Ureter (tissue), 1 donor: ENCODE data around the gene NEK8. TPM values are rescaled to one million over a fixed set of nuclear protein-coding genes. Genes with fewer than 3 reads are reported as not detected.
A peak's percentile ranks its signal among the peaks of the same experiment; 100 is the strongest.
"Not testable (repeated sequence)": the region's sequence is repeated elsewhere in the genome, so short reads cannot be mapped to it uniquely, and the experiment has no call there.

Source experiments
- DNase-seq: peaks from one replicate; pipeline ENCODE4 v3.0.0-alpha.2; 2020; ENCODE audit warnings: low spot score
- total RNA-seq: library from RNA; stranded (reverse); gene quantifications from one replicate; pipeline ENCODE4 v1.2.4, GENCODE V29; 2023
- donor health status: DM: yes; HTN: yes; CAD: no.

The NEK8 gene
- total RNA-seq, 1 donor from 2014 or later = 14.9 TPM

DNA sequence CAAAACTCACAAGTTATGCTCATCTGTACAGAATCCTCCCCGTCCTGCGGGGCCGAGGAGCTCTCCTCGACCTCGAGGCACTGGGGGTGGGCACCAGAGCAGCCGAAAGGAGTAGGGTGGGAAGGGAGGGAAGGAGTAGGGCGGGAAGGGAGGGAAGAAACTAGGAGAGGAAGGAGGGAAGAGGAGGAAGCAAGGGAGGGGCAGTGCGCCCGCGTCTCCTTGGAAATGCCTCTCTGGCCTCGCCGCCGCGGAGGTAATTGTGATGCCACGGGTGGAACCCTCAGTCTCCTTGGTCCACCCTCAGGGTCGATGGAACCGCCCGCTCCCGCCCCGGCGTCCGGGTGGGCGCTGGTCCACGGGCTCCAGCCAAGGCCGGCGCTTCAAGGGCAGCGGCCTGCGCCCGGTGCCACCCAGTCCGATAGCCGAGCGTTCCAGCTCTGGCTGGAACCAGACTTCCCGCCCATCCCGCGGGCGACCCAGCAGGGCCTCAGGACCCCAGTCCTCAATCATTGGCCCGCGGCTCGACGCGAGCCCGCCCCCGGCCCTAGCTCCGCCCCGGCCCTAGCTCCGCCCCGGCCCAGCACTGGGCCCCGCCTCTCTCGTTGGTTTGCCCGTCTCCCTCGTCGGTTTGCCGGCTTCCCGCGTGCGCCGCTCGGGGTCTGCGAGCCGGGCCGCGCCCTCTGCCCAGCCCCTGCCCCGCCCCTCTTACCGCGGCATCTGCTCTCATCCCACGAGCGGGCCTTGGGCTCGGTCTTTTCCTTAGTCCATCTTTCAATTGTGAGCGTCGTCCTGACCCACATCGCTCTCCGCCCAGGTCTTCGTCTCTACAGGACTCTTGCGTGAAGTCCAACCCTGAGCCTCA is 17.5 kb upstream of the NEK8 start:
- peak; percentile 93 for DNase-seq

DNA sequence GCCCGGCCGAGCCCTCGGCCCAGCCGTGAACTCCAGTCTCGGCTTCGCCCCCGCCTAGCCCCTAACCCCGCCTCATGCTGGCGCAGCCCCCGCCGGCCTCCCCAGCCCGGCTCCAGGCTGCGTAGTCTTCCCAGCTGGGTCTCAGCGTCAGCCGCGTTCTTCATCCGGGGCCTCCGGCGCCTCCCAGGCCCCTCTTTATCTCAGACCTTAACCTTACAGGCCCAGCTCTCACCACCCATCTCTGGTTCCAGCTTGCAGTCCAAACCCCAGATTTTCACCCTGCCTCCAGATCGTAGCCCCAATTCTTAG is 16.9 kb upstream of the NEK8 start, which contains the start of gene PROCA1:
Gene PROCA1 (minus strand): TSS at position 166 of the 309 bp plus-strand sequence. CDS start 228 bp downstream, outside the sequence.
- no peak for DNase-seq

DNA sequence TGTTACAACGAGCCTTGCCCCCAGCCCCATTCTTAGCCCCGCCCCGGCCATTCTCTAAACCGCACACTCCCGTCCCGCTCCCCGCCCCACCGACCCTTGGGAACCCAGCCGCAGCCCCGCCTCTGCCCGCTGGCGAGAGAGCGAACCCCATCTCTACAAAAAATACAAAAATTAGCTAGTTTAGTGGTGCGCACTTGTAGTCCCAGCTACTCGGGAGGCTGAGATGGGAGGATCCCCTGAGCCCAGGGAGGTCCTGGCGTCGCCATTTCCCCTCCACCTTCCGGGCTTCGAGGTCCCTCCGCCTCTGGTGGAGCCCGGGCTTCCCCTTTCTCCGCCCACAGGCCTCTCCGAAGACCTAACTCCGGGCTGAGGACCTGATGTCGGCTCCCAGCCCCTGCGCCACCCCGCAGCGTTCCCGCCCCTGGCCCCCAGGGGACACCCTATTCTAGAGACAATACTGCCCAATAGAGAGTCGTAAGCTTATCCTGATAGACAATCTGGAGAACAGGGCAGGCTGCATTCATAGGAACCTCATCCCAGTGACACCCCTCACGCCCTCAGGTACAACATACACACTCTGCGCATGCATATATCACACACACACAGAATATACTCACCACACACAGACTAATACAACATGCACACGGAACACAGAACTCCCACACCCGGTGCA is 16.4 kb upstream of the NEK8 start:
- peak; percentile 70 for DNase-seq

DNA sequence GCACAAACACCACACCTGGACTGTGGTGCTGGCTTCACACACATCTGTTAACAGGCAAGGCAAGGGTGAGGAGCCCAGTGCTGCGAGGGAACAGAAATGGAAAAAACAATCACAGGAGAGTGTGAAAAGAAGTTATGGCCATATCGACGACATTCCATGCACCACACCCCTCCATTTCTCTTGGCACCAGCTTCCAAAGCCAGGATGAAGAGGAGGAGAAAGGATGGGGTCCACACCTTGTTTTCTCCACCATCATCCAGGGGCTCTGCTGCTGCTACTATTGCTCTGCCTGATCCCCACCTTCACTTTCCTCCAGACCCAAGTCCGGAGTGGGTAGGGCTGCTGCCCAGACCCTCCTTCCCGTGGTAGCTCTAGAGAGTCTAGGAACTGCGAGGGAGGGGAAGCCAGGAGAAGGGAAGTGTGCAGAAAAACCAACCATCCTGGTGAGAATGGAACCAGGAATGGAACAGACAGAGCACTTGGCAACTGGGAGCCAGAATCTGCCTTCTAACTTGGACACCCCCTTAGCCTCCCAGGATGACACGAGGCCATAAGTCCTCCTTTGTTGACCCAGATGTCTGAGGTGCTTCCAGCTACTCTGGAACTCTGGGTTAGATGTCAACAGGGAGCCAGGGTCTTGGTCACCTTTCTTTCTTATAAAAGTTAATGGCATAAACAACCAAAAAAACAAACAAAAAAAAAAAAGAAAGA is 15.7 kb upstream of the NEK8 start:
- no peak for DNase-seq

DNA sequence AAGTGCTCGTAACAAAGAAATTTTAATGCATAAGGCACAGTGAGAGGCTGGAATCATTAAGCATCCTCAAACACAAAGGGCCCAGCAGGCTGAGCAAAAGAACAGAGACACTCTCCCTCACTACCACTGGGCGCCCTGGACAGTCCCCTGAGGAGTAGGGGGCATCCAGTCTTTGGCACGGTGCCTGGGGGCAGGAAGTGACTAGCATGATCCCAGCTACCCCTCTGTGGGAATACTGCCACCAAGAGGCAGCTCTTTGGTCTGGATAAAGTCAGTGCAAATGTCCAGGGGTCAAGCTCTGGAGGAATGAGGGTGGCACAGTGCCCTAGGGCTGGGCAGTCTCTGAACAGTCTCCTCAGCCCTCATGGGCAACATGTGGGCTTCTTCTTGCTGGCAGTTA is 14.3 kb upstream of the NEK8 start:
- DNase-seq = no peak

DNA sequence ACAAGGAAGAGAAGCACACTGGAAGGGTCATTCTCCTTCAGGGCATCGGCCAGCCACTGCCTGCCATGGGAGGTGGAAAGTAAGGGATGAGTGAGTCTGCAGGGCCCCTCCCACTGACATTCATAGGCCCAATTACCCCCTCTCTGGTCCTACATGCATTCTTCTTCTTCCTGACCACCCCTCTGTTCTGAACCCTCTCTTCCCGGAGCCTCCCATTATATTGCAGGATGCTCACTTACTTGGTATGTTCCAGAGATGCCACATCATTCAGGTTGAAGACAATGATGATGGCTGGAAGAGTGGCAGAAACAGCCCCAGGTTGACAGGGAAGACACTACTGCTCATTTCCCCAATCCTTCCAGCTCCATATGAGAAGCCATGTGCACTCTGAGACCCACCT is 13.4 kb upstream of the NEK8 start:
- no peak for DNase-seq

DNA sequence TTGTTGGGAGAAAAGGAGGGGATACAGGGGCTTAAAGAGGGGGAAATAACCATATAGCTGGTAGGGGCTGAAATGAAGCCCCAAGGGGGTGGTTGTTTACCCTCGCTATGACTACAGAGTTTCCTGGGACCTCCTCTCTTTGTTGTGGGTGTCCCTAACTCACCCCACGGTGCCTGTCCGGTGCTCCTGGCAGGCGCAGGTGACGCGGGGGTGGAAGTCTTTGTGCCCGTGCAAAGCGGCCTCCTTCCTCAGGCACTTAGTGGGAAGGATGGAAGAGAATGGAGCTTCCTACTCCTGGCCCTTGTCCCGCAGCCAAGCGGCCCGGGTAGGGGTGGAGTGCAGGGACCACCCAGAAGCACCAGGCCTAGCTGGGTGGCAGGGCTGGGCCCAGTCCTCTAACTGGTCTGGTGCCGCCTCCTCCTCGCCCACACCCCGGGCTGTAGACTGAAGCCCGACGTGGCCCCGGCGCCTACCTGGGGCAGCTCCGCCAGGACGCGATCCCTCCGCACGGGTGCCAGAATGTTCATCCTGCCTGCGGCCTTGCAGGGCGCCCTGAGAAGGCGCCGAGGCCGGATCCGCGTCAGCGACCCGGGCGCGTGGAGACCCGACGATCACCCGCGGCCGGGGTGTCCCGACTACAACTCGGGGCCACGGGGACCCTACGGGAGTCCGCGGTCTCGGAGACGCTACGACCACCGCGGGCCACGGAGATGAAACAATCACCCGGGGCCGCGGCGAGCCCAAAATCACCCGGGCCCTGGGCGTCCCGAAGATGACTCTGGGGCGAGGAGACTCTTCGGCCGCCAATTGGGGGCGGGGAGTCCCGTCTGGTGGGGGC is 11.6 kb upstream of the NEK8 start:
- DNase-seq = no peak

DNA sequence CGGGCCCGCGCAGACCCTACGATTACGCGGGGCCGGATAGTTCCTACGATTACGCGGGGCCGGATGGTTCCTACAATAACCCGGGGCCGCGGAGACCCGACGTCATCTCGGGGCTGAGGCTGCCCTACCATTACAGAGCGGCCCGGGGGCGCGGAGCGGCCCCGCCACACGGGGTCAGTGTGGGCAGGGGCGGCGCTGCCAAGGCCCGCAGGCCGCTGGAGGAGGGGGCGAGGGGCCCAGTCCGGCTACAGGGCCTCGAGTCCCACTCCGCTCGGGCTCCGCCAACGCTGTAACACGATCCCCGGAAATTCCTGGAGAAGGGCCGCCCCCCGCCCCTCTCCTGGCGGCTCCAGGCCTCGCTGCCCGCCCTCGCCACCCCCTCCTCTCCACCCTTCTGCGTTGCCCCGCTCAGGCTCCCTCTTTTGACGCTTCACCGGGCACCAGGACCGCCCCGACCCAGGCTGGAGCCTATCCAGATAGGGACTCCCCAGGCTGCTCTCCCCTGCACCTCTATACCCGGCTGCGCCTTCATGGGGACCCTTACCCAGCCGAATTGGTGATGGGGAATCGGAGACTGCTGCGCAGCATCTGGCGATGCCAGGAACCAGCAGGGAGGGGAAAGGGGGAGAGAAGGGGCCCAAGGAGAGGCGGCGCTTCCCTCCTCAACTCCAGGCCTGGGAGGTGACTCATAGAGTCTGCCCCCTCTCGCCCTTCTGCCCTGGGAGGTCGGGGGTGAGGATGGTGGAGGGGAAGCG is 10.8 kb upstream of the NEK8 start, which contains the start of gene RAB34:
Gene RAB34 (minus strand): TSS at position 291 of the 755 bp plus-strand sequence. CDS start 602 bp downstream, outside the sequence.
- peak; percentile 85 for DNase-seq

DNA sequence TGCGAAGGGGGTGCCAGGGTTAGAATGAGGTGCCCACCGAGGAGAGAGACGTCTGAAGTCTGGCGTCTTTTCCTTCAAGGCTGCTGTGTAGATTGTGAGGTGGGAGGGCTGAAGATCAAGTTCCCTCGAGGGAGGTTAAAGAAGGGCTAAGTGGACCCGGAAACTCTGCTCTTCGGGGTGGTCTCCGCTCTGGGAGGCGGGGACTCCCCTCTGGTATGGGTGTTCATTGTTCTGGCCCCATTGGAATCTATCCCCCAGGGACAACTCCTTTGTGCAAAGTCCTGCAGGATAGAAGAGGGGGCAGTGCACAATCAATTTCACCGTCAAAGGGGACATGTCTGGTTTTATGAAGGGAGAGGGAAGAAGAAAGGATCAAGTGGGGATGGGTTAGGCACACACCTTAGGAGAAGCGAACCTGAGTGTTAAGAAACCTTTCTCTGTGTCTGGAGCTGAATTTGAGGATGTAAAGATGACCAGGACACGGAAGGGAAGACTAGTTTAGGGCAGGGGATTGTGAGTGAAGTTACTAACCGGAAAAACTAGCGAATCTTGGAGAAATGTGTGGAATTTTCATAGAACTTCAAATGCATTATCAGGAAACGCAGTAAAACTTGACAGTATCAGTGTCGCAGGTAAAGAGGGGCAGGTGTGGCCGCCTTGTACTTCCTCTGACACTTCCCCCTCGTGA is 10.1 kb upstream of the NEK8 start:
- no peak for DNase-seq

DNA sequence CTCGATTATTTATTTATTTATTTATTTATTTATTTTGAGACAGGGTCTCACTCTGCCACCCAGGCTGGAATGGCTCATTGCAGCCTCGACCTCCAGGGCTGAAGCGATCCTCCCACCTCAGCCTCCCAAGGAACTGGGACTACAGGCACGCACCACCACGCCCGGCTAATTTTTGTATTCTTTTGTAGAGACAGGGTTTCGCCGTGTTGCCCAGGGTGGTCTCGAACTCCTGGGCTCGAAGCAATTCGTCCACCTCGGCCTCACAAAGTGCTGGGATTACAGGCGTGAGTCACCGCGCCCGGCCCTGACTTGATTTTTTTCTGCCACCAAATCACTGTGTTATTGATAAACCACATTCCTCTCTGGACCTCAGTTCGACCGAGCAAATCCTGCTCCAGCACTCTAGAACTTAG is 9.6 kb upstream of the NEK8 start:
- no peak for DNase-seq

DNA sequence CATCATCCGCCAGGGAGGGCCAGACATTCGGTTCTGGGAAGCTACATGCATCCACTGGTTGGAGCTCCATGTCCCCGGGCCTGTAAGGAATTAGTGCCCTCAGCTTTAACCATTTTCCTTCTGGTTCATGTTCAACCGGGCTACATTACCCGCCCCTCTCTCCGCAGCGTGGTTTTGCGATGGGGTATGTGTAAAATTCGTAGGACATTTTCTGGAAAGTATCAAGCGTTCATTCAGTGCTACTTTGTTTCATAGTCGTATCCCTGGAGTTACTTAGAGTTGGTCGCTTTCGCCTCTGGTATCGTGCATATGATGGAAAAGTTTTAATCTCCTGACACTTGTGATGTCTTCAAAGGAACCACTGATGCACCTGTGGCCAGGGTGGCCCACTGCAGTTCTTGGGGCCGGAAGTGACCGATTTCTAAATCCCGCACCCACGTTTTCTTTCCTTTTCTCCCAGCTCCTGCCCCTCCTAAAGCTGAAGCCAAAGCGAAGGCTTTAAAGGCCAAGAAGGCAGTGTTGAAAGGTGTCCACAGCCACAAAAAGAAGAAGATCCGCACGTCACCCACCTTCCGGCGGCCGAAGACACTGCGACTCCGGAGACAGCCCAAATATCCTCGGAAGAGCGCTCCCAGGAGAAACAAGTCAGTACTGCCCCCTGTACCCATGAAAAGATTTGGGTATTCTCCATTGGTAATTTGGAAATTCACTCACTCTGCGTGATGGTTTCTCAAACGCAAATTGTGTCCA is 8.2 kb upstream of the NEK8 start:
- no peak for DNase-seq

DNA sequence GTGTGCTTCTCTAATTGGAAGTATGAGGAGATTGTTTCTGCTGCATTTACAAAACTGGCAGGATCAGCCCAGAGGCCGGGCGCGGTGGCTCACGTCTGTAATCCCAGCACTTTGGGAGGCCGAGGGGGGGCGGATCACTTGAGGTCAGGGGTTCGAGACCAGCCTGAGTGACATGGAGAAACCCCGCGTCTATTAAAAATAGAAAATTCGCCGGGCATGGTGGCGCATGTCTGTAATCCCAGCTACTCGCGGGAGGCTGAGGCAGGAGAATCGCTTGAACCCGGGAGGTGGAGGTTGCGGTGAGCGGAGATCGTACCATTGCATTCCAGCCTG is 7.6 kb upstream of the NEK8 start:
- DNase-seq = not testable (repeated sequence)

DNA sequence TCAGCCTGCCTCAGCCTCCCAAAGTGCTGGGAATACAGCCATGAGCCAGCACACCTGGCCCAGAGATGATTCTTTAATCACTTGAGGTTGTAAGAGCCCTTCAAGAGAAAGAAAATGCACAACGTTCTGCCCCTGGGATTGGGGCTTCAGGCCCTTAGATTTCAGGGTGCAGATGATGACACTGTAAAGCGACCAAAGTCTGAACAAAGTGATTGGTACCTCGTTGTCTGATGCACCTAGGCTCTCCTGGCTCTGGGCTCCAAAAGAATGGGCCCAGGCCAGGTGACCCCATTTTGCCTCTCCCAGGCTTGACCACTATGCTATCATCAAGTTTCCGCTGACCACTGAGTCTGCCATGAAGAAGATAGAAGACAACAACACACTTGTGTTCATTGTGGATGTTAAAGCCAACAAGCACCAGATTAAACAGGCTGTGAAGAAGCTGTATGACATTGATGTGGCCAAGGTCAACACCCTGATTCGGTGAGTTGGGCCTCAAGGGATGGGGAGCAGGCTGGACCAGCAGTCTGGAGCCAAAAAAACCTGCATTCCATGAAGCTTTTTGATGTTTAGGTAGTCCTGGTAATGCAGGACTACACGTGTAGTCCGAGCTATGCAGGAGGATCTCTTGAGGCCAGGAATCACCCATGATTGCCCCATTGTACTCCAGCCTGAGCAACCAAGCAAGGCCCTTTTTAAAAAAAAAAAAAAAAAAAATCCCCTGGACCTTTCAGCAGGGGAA is 6.0 kb upstream of the NEK8 start:
- no peak for DNase-seq

DNA sequence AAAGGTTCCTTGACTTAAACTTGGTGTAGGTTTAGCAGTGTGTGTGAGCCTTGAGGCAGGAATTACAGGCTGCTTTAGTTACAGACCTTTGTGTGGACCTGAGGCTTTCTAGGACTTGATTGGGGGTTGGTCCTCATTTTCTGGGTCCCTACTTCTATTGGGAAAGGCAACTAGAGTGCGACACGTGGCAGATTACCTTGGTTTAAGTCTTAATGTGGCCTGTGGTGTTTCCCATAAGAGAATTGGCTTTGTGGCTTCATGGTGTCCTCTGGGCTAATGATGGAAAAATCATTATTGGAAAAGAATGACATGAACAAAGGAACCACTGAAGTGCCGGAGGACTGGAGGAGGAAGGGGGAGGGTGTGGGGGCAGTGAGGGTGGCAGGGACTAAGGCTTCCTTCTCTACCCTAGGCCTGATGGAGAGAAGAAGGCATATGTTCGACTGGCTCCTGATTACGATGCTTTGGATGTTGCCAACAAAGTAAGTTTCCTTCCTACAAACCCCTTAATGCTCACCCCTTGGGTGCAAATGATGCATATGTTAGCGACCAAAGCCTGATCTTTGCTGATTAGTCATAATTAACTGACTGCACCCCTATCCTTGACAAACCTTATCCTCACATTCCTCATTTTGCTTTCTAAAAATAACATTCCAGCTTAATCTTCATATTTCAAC is 5.3 kb upstream of the NEK8 start:
- DNase-seq = no peak

DNA sequence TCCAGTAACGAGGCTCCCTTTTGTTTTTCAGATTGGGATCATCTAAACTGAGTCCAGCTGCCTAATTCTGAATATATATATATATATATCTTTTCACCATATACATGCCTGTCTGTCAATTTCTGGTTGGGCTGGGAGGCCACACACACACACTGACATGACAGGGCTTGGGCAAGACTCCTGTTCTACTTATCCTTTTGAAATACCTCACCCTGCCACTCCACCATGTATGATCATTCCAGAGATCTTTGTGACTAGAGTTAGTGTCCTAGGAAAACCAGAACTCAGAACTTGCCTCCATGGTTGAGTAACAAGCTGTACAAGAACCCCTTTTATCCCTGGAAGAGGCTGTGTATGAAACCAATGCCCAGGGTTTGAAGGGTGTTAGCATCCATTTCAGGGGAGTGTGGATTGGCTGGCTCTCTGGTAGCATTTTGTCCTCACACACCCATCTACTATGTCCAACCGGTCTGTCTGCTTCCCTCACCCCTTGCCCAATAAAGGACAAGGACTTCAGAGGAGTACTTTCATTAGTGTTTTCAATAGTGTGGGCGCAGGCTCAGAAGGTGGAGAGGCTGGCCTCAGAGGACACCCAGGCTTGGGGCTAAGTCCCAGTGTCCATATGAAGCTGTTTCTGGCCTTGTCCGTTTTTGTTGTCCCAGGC is 4.6 kb upstream of the NEK8 start:
- DNase-seq = not testable (repeated sequence)

DNA sequence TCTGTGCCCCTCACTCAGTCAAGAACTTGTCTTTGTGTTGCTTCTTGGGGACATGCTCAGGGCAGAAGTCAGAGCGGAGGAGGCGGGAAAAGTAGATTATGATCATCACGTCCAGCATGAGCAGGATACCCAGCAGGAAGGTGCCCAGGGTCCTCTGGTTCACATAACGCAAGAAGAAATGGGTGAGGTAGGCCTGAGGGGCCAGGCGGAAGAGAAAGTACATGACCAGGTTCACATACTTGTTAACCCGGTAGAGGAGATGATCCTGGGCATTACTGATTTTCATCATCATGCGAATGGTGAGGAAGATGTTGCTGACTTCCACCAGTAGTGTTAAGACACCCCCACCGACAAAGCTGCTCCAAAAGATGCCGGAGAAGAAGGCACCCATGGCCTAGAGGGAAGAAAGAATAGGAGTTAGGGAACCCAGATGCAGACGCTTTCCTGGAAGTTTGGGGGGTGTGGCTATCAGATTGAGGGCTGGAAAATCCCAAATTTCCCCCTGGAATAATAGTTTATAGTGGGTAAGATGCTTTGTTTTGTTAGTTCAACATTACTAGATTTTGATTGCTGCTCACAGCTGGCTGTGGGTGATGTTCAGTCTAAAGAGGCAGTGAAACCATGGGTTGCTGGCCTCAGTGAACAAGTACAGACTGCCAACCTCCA is 4.0 kb upstream of the NEK8 start:
- no peak for DNase-seq

DNA sequence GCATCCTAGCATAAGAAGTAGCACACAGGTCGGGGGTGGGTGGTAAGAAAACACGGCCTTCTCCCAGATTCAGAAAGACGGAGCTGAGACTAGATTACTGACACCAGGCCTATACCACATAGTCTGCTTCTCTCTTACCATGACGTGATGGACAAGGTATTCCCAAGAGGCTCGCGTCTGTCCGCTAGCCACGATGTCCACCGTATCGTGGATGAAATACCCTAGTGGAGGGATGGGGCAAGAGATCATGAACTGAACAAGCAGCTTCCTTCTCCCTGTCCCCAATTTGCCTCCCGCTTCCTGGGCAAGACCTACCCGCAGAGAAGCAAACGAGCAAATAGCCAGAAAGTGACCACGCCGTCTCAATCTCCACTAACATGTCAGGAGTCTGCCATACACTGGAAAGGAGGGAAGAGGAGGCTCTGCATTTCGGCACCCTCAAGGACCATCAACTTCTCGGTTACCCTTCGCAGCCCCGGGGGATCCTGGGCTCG is 3.4 kb upstream of the NEK8 start:
- DNase-seq = no peak
